HG03354 (cell line): ENCODE measurements around the gene CCDC196.
"Not testable (repeated sequence)": the region's sequence is repeated elsewhere in the genome, so short reads cannot be mapped to it uniquely, and the experiment has no call there.

Experiments
- ATAC-seq: cut with Tn5 transposase; IDR thresholded peaks from one replicate; pipeline ENCODE4 v1.9.1; 2021; ENCODE audit warnings: mild to moderate bottlenecking; ENCODE audit not compliant: unreplicated experiment, poor library complexity, severe bottlenecking

Gene CCDC196

DNA sequence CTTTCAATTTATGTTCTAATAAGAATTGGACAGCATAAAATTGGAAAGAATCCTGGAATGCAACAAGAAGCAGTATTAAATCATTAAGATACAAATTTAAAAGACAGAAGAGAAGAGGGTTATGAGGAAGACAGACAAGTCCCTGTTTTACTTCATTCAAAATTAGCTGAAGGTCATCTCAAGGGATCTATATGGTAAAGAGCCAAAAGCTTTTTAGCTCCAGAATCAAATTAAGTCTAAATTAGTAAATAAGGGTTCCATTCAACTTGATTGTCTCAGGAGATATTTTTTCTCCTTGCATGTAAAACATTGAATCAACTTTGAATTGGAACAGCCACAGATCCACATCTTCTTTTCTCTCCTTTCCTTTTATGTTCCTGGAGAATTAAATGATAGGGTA, 7.6 kb downstream of the CCDC196 start:
- ATAC-seq = no peak

GRCh38 chr14:66495218-66496098, 9.3 kb downstream of the CCDC196 start:
- ATAC-seq = peak; percentile 81

DNA sequence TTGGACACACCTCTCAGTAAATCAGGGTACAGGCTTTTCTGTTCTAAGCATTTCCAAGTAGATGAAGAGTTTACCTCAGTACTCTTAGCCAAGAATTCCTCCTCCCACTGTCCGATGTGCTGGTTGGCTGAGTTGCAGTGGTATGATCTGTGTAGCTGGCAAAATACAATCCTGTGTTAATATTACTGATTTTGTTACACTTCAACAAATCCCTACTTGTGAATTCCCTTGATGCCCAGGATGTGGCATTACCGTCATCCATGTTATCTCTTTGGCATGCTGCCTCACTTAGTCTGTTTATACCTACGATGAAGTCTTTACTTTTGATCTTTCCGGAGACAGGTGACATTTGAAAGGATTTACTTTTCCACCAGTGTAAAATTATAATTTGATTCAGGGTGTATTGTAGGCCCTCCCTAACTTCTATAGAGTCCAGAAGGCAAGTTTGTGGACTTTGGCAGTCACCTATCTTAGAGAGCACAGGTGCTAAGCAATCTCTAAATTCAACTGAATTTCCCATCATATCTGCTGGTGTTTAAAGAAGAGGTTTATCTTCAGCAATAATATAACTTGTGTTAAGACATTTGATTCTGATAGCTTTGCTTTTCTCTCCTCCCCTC, 10.1 kb downstream of the CCDC196 start:
- ATAC-seq = no peak

DNA sequence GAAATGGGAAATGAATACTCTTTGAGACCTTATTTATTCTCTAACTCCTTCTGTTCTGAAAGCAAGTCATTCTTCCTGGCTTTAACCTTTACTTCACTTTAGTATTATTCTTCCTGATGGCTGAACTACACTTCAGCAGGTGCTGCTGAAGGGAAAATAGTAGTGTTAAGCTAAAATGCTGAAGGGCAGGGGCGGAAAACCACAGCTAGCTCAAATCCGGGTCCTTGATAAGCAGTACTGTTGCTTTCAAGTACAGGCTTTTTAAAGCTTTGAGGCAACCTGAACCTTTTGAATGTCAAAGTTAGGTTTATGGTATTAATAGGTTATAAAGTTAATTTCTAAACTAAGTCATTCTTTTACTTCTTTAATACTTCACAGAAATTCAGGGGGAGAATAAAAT, 10.7 kb downstream of the CCDC196 start:
- ATAC-seq = no peak

- no peak for ATAC-seq
Observed at GRCh38 chr14:66498311-66498710, 12.1 kb downstream of the CCDC196 start.

GRCh38 chr14:66501592-66501991, 15.4 kb downstream of the CCDC196 start:
- ATAC-seq = no peak

DNA sequence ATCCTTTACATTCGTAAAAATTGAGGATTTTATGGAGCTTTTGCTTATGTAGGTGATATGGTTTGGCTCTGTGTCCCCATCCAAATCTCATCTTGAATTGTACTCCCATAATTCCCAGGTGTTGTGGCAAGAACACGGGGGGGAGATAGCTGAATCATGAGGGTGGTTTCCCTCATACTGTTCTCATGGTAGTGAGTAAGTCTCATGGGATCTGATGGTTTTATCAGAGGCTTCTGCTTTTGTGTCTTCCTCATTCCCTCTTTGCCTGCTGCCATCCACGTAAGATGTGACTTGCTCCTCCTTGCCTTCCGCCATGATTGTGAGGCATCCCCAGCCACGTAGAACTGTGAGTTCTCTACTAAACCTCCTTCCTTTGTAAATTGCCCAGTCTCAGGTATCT, 16.7 kb downstream of the CCDC196 start:
- ATAC-seq = not testable (repeated sequence)

GRCh38 chr14:66503532-66503931, 17.4 kb downstream of the CCDC196 start:
- no peak for ATAC-seq

DNA sequence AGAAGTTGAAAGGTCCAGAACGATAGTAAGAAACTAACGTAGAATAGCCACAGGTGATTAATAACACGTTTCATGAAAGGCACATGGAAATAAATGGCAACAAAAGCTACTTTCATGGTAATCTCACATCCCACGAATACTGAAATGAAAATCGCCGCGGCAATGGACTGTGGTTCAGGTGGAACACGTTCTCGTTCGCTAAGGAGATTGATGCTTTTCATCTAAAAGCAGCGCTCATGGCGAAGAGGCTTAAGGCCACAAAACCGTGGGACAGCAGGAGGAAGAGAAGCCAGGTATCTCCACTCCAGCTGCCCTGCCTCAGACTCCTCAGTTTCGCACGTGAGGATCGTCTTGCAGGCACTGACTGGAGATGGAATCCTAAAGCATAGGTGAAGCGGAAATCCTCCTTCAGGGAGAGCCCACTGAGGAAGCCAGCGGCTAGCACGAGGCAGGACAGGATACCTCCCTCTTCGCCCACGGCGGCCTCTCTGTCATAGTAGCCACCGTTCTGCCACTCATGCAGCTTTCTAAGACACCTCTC, 21.1 kb downstream of the CCDC196 start:
- peak; percentile 15 for ATAC-seq

DNA sequence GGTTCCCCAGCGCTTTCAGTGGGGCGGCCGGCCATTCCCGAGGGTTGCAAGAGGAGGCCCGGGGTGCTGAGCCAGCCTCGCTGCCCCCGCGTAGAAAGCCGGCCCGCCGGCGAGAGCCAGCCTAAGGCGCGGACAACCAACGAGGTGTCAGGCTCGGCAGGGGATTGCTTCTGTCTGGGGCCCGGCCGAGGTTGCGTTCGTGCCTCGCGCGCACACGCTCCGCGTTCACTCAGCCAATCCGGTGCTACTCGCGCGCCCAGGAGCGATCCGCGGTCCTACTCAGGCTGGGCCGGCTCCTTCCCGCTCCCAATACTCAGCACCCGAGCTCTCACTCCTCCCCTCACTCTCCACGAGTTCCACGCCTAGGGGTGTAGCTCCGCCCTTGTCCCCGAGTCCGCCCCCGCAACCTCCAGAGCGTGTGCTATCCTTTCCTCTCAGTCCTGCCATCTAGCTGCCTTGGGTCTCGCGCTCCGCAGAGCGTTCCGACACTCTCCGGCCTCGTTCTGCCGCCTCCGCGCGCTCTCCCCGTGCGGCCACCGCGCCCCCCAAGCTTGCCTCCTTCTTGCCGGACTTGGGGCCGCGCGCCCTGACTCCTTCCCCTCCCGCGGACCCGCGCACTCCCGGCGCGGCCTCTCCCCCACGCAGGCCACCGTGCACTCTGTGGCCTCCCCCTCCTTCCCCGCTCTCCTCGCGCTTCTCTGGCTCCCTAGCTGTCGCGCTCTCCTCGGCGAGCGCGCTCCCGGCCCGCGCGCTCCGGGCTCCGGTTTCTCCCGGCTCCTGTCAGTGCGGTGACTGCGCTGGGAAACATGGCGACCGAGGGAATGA, 21.8 kb downstream of the CCDC196 start, which contains the start of gene GPHN:
Gene GPHN, plus strand, starts transcription at position 426 of the 825 bp plus-strand sequence.
- peak; percentile 82 for ATAC-seq

DNA sequence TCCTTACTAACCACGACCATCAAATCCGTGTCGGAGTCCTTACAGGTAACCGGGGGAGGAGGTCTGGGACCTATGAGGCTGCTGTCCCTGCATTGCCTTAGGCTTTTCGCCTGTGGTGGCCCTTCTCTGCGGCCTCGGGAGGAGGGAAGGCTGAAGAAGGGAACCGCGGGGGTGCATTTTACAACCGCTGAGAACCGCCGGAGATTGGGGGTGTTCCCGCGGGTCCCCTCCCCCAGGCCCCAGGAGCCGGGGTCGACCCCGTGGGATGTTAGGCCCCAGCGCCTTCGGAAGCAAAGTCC, 22.3 kb downstream of the CCDC196 start:
- peak; percentile 1 for ATAC-seq

DNA sequence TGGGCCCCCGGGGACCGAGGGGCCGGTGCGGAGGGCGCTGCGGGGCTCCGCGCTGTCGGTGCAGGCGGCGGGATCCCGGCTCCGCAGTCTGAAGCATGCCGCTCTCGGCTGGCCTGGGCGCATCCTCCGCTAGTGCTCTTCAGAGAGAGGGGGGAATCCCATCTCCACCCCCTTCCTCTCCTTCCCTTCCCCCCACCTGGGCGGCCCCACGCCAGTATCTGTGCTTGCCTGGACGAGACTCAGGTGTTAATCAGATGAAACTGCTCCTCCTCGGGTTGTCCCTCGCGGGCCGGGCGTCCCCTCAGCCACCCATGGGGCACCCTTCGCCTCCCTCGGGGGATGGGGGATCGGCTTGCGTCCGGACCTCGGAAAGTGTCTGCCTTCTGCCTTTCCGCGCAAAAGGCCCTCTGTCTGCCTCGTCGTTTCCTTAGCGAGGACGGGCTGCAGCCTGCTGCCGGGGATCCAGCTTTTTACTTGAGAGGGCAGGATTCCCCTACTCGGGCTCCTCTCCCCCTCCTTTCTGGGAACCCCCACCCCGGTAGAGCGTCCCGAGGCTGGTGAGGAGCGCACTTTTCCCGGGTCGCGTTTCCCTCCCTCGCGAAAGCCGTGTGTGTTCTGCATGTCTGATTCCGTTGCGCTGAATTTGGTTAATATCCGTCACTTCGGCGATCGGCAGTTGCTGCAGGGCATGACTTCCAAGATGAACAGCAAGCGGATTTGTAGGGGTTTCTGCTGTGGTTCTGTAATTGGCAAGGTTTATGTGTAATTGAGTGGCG, 22.9 kb downstream of the CCDC196 start:
- ATAC-seq = peak; percentile 25

DNA sequence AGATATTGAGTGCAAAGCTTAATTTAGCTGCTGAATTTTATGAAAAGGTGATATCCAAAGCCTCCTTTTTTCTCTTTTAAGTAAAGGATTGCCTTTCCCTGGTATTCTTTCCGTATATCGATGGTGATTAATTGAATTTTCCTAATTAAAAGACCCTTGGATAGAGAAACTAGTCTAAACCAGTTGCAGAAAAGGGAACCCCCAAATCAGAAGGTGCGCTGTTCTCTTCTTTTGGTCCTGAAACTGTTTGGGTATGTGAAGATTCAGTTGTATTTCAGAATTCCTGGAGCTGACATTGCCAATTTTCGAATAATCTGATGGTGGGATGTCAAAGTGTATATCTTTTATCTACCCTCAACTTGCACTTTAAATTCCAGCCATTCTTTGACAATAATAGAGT, 23.7 kb downstream of the CCDC196 start:
- no peak for ATAC-seq

DNA sequence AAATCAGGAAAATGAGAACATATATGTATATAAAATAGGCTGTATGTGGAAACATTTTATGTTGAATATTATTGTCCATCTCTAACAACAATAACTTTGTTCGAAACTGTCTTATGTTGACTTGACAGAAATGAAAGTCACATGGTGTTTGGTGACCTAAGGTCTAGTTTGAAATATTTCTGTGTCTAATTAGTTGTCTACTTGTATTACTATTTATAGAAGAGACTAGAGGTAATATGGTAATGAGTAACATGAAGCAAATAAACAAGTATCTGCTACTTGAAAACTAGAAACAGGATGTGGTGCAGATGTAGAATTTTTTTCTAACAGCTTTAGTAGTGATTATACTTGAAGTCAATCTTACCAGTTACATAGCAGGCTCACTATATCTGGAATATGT, 25.7 kb downstream of the CCDC196 start:
- ATAC-seq = peak; percentile 26

- no peak for ATAC-seq
Observed at GRCh38 chr14:66514213-66514612, 28.0 kb downstream of the CCDC196 start.

DNA sequence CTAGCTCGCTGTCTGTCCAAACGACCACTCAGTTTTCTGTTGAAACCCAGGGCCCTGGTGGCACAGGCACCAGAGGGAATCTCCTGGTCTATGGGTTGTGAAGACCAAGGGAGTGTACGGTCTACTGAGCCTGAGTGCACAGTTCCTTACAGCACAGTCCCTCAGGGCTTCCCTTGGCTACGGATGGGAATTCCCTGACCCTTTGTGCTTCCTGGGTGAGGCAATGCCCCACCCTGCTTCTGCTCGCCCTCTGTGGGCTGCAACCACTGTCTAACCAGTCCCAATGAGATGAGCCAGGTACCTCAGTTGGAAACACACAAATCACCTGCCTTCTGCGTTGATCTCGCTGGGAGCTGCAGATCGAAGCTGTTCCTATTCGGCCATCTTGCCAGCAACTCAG, 44.4 kb downstream of the CCDC196 start:
- no peak for ATAC-seq

DNA sequence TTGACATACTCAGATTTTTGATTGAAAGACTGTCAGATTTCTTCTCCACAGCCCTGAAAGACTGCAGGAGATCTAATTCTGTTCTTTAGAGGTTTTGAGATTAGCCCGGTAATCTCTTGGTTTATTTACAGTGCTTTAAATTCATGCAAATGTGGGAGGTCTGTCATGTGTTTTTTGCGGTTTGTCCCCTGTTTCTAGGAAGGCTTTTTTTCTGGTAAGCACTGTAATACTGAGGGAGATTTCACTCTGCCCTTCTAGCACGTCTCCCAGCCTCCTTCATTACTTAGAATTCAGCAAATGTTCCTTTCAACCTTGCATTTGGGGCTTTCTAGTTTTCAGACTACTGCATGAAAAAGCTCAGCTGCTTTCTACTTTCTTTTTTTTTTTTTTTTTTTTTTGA, 52.9 kb downstream of the CCDC196 start:
- no peak for ATAC-seq

DNA sequence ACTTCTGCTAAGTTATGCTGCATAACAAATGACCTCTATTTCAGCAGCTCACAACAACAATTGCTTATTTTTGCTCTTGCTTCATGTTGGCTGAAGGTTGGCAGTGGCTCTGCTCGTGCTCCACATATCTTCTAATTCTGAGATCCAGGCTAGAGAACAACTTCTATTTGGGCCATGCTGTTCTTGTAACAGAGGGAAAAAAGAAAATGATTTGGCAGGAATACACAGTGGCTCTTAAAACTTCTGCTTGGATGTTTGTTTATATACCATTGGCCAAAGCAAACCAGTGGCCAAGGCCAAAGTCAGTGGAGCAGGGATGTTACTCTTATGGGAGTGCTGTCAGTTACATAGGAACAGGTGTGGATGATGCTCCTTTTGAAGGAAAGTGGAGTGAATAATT, 53.9 kb downstream of the CCDC196 start:
- ATAC-seq = no peak

DNA sequence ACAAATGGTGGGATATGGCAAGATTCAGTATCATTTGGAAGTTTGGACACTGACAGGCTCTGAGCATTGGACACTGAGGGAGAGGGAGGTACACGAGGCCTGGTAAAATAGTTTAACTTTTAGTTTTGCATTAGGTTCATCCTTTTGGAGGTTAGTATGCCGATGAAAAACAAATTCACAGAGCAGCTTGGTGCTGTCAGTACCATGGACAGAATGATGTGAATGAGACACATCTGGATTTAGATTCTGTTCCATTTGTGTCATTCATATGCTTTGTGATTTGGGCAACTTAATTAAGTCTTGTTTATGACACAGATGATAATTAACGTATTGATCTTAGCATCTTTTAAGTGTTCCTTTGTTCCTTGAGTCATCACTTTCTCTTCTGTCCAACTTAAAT, 55.5 kb downstream of the CCDC196 start:
- ATAC-seq = no peak

DNA sequence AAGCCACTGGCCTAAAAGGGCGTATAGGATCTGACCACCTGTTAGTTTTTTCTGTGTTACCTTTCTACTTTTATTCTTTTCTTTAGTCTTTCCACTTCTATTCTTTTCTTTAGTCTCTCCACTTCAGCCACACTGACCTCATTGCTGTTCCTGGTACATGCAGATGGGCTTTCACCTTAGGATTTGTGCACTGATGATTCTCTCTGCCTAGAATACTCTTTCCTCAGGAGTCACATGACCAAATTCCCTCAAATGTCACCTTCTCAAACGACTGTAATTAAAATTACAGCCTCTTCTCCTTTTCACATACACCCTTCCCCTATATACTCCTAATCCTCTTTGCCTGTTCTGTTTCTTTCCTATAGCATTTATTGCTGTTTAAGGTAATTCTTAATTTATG, 57.8 kb downstream of the CCDC196 start:
- no peak for ATAC-seq
